C4-2B (cell line): ENCODE data around the gene GHRL.

Source experiments
- ZFX ChIP-seq: fragments of 450-650 bp; IDR thresholded peaks from 2 replicates; pipeline ENCODE4 v1.6.1; 2017
- TF ChIP-seq, protein P1 (sequence below): fragments of 450-650 bp; conservative IDR thresholded peaks from 2 replicates; pipeline ENCODE4 v1.5.1; 2017; ENCODE audit warnings: mild to moderate bottlenecking

DNA sequence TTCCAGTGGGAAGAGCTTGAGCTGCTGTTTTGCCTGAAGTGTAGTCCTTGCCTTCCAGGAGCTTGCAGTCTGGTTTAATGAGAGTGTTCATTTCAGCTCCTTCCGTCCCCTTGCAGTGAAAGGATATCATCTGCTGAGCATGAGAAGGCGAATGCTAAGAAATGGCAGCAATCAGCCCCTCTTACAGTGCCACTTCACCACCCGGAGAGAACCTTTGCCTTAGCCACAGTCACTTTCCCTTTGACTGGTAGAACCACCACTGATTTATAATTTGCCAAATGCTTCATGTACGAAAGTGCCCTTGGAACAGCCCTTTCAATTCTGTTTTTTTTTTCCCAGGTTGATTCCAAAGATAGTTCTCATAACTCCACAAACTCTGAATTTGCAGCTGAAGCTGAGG is 32.9 kb downstream of the GHRL start:
- TF ChIP-seq, protein P1, sequence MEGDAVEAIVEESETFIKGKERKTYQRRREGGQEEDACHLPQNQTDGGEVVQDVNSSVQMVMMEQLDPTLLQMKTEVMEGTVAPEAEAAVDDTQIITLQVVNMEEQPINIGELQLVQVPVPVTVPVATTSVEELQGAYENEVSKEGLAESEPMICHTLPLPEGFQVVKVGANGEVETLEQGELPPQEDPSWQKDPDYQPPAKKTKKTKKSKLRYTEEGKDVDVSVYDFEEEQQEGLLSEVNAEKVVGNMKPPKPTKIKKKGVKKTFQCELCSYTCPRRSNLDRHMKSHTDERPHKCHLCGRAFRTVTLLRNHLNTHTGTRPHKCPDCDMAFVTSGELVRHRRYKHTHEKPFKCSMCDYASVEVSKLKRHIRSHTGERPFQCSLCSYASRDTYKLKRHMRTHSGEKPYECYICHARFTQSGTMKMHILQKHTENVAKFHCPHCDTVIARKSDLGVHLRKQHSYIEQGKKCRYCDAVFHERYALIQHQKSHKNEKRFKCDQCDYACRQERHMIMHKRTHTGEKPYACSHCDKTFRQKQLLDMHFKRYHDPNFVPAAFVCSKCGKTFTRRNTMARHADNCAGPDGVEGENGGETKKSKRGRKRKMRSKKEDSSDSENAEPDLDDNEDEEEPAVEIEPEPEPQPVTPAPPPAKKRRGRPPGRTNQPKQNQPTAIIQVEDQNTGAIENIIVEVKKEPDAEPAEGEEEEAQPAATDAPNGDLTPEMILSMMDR, result no peak
- TF ChIP-seq ZFX, result no peak
